GF-D8 (cell line): ENCODE measurements around the gene UNC13A.

ENCODE experiments used
- DNase-seq: peaks from one replicate; lab custom pipeline; 2025; lab: John Stamatoyannopoulos, UW

The UNC13A gene

DNA sequence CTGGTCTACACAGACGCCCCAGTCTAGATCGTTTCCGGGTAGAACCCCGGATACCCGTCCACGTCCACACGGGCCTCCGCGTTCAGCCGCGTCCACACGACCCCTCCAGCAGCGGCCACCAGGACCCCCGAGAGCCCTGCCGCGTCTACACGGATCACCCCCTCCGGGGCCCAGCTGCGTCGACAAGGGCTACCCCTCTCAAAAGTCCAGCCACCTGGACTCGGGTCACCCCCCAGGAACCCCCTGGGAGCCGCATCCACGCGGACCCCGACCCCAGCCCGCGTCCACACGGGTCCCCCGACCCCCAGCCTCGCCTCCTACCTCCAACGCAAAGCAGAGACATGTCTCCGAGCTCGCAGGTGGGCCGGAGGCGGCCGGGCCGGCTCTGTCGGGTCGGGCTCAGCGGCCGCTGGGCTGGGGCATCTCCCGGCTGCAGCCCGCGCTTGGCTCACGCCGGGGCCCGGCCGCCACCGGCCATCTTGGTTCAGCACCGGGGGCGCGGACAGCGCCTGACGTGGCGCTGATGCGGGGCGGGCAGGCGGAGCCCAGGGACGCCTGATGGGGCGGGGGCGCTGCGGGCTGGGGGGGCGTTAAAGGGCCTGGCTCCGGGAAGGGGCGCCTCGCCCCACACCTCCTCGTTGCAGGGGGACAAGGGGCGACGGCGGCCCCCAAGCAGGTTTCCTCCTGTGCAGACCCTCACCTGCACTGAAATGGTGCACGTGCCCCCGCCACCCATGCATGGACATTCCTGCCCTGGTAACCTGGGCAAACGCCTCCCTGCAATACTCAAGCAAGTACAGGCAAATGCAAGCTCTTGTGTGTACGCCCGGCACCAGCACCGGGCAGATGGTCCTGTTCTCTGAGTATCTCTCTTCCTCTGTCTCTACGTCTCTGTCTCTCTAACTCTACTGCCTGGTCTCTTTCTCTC lies at the start of gene UNC13A:
TSS of gene UNC13A (minus strand) at position 498 of the 928 bp plus-strand sequence. CDS start at position 343, 155 bp downstream.
- DNase-seq: no peak

DNA sequence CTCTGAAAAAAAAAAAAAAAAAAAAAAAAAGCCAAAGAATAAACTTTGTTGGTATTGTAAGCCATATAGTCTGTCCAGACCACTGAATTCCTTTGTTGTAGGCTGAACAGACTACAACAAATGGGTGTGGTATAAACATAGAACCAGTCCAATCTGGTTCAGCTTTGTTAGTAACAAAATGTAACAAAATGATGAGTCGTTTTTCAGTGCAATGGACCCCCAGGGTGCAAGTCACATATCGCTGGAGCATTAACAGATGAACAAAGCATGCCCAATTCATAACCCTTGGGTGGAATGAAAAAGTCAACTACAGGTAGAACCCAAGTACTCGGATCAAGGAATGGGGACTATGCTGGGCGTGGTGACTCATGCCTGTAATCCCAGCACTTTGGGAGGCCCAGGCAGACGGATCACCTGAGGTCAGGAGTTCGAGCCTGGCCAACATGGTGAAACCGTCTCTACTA lies 49.6 kb upstream of the UNC13A start:
- DNase-seq: no peak

DNA sequence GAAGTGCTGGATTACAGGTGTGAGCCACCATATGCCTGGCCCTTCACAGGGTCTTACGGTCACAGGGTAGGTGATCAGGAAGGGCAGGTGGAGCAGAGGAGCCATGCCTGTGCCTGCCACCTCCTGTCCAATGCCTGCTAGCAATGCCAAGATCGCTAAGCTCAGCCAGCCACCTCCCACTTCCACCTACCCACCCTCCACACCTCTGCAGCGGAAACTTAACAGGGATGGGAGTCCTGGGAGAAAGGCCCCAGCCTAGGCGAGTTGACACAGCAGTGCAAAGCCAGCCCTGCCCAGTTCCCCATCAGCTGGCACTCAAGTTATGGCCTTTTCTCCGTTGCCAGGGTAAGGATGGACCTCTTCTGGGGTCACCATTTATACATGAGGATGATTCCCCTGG lies 47.3 kb upstream of the UNC13A start:
- DNase-seq: no peak

DNA sequence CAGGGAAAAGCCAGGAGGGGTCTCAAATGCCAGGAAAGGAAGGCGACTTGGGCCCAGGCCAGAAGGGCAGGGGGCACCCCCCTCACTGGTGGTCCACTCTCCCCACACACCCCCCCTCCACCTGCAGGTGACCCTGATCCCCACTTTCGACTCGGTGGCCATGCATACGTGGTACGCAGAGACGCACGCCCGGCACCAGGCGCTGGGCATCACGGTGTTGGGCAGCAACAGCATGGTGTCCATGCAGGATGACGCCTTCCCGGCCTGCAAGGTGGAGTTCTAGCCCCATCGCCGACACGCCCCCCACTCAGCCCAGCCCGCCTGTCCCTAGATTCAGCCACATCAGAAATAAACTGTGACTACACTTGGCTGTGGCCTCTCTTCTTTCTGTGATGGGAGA lies 46.0 kb upstream of the UNC13A start:
- DNase-seq: no peak

DNA sequence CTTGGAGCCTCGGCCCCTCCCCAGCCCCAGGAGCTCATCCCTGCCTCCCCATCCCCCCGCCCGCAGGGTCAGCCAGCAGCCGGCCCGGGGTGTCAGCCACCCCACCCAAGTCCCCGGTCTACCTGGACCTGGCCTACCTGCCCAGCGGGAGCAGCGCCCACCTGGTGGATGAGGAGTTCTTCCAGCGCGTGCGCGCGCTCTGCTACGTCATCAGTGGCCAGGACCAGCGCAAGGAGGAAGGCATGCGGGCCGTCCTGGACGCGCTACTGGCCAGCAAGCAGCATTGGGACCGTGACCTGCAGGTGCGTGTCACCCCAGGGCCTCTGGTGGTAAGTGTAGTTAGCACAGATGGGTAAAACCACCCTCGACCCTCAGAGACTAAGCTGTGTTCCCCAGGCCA lies 45.0 kb upstream of the UNC13A start:
- DNase-seq: no peak

DNA sequence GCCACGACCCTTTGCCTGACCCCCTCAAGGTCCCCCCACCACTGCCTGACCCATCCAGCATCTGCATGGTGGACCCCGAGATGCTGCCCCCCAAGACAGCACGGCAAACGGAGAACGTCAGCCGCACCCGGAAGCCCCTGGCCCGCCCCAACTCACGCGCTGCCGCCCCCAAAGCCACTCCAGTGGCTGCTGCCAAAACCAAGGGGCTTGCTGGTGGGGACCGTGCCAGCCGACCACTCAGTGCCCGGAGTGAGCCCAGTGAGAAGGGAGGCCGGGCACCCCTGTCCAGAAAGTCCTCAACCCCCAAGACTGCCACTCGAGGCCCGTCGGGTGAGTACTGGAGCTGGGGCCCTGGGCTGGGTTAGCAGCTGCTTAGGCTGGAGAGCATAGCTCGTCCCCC lies 39.7 kb upstream of the UNC13A start:
- no peak for DNase-seq

DNA sequence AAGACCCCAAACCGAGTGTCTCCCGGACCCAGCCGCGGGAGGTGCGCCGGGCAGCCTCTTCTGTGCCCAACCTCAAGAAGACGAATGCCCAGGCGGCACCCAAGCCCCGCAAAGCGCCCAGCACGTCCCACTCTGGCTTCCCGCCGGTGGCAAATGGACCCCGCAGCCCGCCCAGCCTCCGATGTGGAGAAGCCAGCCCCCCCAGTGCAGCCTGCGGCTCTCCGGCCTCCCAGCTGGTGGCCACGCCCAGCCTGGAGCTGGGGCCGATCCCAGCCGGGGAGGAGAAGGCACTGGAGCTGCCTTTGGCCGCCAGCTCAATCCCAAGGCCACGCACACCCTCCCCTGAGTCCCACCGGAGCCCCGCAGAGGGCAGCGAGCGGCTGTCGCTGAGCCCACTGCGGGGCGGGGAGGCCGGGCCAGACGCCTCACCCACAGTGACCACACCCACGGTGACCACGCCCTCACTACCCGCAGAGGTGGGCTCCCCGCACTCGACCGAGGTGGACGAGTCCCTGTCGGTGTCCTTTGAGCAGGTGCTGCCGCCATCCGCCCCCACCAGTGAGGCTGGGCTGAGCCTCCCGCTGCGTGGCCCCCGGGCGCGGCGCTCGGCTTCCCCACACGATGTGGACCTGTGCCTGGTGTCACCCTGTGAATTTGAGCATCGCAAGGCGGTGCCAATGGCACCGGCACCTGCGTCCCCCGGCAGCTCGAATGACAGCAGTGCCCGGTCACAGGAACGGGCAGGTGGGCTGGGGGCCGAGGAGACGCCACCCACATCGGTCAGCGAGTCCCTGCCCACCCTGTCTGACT lies 39.0 kb upstream of the UNC13A start:
- DNase-seq: no peak

DNA sequence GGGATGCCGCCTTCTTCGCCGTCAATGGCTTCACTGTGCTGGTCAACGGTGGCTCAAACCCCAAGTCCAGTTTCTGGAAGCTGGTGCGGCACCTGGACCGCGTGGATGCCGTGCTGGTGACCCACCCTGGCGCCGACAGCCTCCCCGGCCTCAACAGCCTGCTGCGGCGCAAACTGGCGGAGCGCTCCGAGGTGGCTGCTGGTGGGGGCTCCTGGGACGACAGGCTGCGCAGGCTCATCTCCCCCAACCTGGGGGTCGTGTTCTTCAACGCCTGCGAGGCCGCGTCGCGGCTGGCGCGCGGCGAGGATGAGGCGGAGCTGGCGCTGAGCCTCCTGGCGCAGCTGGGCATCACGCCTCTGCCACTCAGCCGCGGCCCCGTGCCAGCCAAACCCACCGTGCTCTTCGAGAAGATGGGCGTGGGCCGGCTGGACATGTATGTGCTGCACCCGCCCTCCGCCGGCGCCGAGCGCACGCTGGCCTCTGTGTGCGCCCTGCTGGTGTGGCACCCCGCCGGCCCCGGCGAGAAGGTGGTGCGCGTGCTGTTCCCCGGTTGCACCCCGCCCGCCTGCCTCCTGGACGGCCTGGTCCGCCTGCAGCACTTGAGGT lies 38.1 kb upstream of the UNC13A start:
- DNase-seq: no peak

DNA sequence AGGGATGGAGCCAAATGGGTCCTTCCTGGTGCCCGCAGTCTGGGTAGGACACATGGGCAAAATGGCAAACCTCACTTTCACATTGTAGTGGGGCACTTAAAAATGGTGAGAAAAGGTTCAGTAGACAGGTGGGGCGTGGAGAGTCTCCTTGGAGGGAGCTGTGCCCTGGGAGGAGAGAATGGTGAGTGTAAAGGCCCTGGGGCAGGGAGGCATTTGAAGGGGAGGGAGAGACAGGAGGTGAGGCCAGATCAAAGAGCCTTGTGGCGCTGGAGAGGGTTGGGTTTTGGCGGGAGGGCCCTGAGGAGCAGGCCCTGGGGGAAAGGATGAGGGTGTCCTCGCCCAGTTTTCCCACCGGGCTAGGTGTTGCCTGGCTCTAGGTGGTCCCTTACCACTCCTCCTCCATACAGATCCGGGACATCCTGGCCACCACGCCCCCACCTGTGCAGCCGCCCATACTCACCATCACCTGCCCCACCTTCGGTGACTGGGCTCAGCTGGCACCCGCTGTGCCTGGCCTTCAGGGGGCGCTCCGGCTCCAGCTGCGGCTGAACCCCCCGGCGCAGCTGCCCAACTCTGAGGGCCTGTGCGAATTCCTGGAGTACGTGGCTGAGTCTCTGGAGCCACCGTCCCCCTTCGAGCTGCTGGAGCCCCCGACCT lies 37.4 kb upstream of the UNC13A start:
- DNase-seq: no peak

DNA sequence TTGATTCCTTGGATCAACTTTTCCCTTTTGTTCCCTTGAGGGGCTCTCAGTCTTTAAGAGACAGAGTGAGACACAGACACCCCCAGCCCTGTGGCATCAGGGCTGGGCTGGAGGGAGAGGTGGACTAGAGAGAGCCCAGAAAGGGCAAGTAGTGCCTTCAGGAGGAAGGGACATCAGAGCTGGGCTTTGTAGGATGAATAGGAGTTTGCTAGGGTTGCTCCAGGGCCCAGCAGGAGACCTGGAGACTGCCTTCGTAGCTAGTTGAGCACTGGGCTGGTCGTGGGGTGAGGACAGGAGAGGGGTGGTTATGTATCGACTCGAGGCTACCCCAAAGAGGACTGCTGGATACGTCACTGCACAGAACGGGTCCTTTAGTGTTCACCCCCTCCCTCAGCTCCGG lies 36.5 kb upstream of the UNC13A start:
- DNase-seq: no peak

DNA sequence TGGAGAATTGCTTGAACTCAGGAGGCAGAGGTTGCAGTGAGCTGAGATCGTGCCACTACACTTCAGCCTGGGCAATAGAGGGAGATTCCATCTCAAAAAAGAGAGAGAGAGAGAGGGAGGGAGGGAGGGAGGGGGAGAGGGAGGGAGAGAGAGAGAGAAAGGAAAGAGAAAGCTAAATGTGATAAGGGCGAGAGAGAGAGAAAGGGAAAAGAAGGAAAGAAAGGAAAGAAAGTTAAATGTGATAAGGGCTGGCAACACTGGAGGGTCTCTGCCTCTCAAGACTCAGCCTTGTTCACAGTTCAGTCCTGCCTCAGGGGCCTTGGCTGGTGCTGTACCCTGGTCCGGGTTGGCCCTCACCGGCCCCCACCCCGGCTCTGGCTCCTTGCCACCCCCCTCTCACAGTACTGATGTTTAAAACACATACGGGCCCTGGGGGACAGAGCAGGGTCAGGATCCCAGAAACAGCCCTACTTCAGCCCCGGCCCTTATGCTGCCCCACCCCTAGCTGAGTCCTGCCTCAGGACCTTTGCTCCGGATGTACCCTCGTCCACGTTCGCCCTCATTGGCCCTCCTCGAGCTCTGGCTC lies 34.6 kb upstream of the UNC13A start:
- DNase-seq: no peak

DNA sequence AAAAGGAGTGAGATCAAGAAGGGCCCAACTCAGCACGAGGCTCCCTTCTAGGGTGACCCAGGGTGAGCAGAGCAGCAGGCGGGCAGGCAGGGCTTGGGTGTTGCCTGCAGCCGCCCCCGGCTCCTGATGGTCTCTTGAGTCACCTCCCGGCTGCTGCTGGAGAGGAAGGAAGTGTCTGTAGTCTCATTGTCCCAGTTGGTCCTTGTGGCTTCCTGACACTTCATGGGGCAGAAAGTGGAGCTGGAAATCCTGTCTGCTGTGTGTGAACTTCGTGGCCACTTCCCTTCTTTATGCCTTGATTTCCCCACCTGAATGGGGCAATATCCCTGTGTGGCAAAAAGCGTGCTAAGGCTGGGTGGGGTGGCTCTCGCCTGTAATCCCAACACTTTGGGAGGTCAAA lies 33.7 kb upstream of the UNC13A start:
- DNase-seq: peak; percentile 91

DNA sequence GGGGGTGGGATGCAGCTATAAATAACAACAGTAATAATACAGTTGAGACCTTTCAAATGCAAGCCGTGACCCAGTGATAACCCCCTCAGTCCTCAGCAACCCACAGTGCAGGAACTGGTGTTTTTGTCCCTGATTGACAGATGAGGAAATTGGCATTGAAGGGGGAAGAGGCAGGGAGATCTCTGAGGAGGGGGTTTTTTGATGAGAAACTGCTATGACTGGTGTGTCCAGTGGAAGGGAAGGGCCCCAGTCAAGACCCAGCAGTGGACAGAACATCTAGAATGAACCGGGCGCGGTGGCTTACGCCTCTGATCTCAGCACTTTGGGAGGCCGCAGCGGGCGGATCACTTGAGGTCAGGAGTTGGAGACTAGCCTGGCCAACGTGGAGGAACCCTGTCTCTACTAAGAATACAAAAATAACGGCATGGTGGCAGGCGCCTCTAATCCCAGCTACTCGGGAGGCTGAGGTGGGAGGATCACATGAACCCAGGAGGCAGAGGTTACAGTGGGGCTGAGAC lies 33.0 kb upstream of the UNC13A start:
- no peak for DNase-seq

DNA sequence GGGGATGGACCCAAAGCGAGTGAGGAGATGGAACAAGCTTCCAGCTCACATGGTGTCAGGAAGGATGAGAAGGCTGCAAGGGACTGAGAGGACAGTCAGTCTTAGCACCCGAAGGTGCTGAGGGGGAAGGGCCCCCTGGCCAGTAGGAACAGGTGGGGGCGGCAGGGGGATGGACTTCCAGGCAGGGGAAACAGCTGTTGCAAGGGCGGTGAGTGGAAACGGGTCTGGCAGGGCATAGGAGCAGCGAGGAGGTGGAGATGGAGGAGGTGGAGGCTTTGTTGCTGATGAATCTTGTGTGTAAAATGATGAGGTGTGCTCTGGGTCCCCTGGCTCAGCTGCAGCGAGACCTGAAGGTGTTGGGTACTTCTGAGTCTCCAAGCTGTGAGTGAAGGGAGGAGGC lies 32.3 kb upstream of the UNC13A start:
- no peak for DNase-seq

DNA sequence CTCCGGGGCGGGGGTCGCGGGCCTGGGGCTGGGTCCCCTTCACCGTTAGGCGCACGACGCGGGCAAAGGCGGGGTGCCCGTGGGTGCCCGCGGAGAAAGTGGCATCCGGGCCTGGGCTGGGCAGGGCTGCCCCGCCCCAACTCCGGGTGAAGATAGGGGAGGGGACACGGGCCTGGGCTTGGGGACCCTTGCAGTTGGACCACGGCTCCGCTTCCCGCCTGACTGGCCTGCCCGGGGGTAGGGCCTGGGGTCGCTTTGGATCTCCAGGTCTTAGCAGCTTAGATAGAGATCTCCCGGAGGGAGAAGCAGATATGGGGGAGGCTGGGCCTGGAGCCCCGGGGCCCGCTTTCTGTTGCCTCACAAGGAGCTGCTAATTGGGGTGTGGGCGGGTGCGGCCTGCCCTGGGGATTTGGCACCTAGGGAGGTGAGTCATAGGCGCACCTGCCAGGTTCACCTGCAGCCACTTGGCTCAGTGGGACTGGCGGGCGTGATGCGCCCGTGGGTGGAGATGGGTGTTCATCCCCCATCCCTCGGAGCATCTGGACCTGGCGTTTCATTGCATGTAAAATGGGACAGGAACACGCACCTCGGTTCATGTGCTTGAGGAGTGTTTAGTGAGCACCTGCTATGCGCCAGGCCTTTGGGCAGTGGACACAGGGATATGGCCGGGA lies 31.7 kb upstream of the UNC13A start:
- no peak for DNase-seq

DNA sequence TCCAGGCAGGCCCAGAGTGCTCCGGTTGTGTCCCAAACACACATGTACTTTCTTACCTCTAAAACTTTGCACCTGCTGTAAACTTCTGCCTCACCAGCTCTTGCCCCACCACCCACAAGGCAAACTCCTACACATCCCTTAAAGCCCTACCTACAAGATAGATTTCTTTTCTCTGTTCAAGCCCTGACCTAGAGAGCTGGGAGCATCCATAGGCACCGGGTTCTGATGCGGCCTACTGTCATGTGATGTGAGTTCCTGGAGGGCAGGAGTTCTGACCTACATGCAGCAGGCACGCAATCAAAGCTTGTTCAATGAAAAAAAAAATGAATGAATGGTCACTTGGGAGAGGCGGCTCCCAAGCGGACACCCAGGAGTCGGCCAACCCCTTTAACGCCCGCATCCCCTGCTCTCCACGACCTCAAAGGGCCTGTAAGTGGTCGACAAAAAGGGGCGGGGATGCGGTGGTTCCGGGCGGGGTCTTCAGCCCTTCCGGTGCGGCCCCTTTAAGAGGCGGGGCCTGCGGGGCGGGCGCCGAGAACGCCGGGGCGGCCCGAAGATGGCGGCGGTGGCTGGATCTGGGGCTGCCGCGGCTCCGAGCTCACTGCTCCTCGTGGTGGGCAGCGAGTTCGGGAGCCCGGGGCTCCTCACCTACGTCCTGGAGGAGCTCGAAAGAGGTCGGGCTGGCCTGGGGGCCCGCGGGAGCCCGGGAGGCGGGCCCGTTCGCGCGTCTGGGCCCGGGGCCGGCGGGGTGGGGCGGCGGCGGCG lies 31.0 kb upstream of the UNC13A start, which contains the start of gene MAP1S:
TSS of gene MAP1S (plus strand) at position 534 of the 765 bp plus-strand sequence. CDS start at position 557, 23 bp downstream.
- peak; percentile 62 for DNase-seq

DNA sequence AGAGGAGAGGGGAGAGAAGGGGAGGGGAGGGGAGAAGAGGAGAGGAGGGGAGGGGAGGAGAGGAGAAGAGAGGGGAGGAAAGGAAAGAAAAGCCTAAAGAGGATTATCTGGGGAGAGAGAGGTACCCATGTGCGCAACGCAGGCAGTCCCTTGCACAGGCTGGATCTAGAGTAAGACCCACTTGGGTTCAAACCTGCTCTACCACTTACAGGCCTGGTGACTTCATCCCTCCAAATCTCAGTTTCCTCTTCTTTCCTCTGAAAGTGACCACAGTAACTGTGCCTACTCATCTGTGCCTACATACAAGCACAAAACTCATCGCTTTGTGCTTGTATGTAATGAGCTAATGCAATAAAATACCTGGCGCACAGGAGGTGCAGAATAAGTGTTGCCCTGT lies 30.4 kb upstream of the UNC13A start:
- peak; percentile 62 for DNase-seq

DNA sequence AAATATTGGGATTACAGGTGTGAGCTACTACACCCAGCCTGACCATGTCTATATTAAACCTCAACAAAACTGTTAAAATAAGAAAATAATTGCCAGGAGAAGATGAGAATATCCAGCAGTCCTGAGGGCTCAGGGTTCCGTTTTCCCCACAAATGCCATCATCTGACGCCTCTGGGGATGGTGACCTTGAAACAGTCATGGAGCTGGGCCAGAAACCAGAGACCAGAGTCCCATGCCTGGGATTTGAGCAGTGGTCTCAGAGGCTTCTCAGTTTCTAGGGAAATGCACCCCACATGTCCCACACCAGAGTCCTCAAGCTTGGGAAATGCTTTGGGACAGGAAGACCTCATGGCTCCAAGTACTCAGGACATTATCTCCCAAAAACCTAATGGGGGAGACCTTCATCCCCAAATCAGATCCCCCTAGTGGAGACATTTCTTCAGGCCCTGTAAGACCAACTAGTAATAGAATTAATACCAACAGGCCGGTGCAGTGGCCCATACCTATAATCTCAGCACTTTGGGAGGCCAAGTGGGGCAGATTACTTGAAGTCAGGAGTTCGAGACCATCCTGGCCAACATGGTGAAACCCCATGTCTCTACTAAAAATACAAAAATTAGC lies 28.3 kb upstream of the UNC13A start:
- no peak for DNase-seq

DNA sequence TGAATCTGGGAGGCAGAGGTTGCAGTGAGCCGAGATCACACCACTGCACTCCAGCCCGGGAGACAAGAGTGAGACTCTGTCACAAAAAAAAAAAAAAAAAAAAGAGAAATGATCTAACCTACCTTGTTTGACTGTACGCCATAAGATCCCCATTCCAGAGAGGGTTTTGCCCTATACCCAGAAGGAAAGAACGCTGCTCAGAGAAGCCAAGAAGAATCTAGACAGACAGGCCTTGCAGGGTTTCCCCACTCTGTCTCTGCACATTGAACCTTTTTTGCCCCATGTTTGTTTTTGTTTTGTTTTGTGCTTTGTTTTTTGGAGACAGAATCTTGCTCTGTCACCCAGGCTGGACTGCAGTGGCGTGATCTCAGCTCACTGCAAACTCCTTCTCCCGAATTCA lies 23.7 kb upstream of the UNC13A start:
- DNase-seq: no peak
